Thyroid gland (tissue), 4 donors: ENCODE data around the gene TM4SF5.

Experiments
- POLR2A ChIP-seq, 2 donors: fragments of 450-650 bp; IDR thresholded peaks; one replicate each; pipeline ENCODE4 v1.6.1; 2017; ENCODE audit warnings: antibody characterized with exemption in 2 of 2, mild to moderate bottlenecking in 2 of 2, moderate library complexity in 1 of 2
- TF ChIP-seq, protein P1 (sequence below), 6 experiments: fragments of 200-600 bp in 3 of 6; fragments of 450-650 bp in 3 of 6; sonication (generic) in 3 of 6; IDR thresholded peaks; one replicate each; pipeline ENCODE4 v1.5.1; 2016 to 2019; ENCODE audit warnings: antibody characterized with exemption in 6 of 6, mild to moderate bottlenecking in 2 of 6, inconsistent platforms in 1 of 6, moderate library complexity in 1 of 6

DNA sequence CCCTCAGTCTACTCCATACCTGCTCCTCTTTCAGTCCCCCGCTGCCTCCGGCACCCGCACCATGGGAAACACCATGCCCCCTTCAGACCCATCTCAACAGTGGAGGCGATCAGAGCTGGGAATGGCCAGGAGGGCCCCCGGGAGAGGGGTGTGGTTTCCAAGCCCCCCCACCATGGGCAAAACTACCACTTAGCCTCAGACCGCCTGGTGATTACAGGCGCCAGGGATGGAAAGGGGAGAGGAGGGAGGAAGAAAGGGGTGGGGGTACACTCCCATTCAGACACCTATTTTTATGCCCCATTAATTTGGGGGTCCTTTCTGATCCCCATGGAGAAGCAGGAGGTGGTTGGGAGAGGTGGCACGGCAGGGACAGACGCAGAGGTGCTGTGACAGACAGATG, 30.5 kb downstream of the TM4SF5 start, which contains the start of gene C17orf114:
- TF ChIP-seq POLR2A (IDR thresholded peaks at IDR 0.05) = no peak
- TF ChIP-seq, protein P1, sequence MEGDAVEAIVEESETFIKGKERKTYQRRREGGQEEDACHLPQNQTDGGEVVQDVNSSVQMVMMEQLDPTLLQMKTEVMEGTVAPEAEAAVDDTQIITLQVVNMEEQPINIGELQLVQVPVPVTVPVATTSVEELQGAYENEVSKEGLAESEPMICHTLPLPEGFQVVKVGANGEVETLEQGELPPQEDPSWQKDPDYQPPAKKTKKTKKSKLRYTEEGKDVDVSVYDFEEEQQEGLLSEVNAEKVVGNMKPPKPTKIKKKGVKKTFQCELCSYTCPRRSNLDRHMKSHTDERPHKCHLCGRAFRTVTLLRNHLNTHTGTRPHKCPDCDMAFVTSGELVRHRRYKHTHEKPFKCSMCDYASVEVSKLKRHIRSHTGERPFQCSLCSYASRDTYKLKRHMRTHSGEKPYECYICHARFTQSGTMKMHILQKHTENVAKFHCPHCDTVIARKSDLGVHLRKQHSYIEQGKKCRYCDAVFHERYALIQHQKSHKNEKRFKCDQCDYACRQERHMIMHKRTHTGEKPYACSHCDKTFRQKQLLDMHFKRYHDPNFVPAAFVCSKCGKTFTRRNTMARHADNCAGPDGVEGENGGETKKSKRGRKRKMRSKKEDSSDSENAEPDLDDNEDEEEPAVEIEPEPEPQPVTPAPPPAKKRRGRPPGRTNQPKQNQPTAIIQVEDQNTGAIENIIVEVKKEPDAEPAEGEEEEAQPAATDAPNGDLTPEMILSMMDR (IDR thresholded peaks at IDR 0.05) = no peak
